ENCODE measurements around the gene WHRN. TPM values are rescaled to one million over a fixed set of nuclear protein-coding genes. Genes with fewer than 3 reads are reported as not detected.

Gene WHRN
- total and polyA plus RNA-seq, 2 experiments from 2014 or later = 8.3 to 8.9 TPM

- Mint-ChIP-seq H3K27ac (no peak overlapping the region), H3K4me3 (no peak overlapping the region), H3K9me3 (no peaks in the 10 kb centered on the region), H3K27me3 (ENCODE audit: insufficient read depth, low read depth, poor library complexity) (no peaks in the 10 kb centered on the region), H3K4me1 (peaks cover 12% of the 10 kb centered on the region), H3K36me3 (ENCODE audit: low read depth) (no peaks in the 10 kb centered on the region)
- no peak overlapping the region for H2AFZ ChIP-seq
- peaks cover 20% of the 10 kb centered on the region for H3K4me1 ChIP-seq (ENCODE audit: insufficient read depth)
- no peaks in the 10 kb centered on the region for H3F3A ChIP-seq (replicated peaks; ENCODE audit: low read depth)
- no peak for DNase-seq (ENCODE audit: low spot score)
- no peaks in the 10 kb centered on the region for H4K20me1 ChIP-seq (replicated peaks; ENCODE audit: insufficient read depth)
- H3K27me3 ChIP-seq (ENCODE audit: insufficient read depth) = no peaks in the 10 kb centered on the region
- H3K36me3 ChIP-seq (ENCODE audit: insufficient read depth) = no peaks in the 10 kb centered on the region
- 0 out of 2 replicates have a peak overlapping the region, but pooled peaks have one; percentile 23 for H3K27ac ChIP-seq (ENCODE audit: low read depth)
- TF ChIP-seq REST (IDR thresholded peaks at IDR 0.05; ENCODE audit: unreplicated experiment) (no peak), ETS1 (IDR thresholded peaks at IDR 0.05) (no peak), POLR2AphosphoS5 (IDR thresholded peaks at IDR 0.05; ENCODE audit: low read depth) (no peak), CTCF (conservative IDR thresholded peaks at IDR 0.05; ENCODE audit: low read depth in 2 of 2) (no peak), ZNF114 (CRISPR knock-in tag; IDR thresholded peaks at IDR 0.05) (no peak), JUNB (IDR thresholded peaks at IDR 0.05; ENCODE audit: unreplicated experiment) (no peak), NANOG (IDR thresholded peaks at IDR 0.05; ENCODE audit: borderline replicate concordance) (no peak), CREB1 (CRISPR knock-in tag; IDR thresholded peaks at IDR 0.05; ENCODE audit: low read depth) (no peak), ZNF331 (CRISPR knock-in tag; IDR thresholded peaks at IDR 0.05; ENCODE audit: low read depth) (no peak), STAT1 (IDR thresholded peaks at IDR 0.05; ENCODE audit: unreplicated experiment) (no peak), EZH2 (IDR thresholded peaks at IDR 0.05; ENCODE audit: low read depth, unreplicated experiment) (no peak), EZH2phosphoT487 (IDR thresholded peaks at IDR 0.05; ENCODE audit: unreplicated experiment) (no peak), ZNF462 (CRISPR knock-in tag; IDR thresholded peaks at IDR 0.05) (no peak)
- no peak for ATAC-seq
- H3K4me3 ChIP-seq = no peak overlapping the region
- no peaks in the 10 kb centered on the region for H3K79me2 ChIP-seq (replicated peaks; ENCODE audit: insufficient read depth)
- H3K4me2 ChIP-seq = no peak overlapping the region
- H3K9me2 ChIP-seq (ENCODE audit: insufficient read depth) = no peaks in the 10 kb centered on the region
Measured at GRCh38 chr9:114450833-114451706, 54.2 kb downstream of the WHRN start.

Data from GM23338 (cell line).